ENCODE measurements around the gene MRPS14. TPM values are rescaled to one million over a fixed set of nuclear protein-coding genes. Genes with fewer than 3 reads are reported as not detected.
A peak's percentile ranks its signal among the peaks of the same experiment; 100 is the strongest.

Gene MRPS14
- total and polyA plus RNA-seq, 2 donors (not counting 1 experiment from before 2014, with no cell fraction given) = 9.1 to 29.4 TPM

DNA sequence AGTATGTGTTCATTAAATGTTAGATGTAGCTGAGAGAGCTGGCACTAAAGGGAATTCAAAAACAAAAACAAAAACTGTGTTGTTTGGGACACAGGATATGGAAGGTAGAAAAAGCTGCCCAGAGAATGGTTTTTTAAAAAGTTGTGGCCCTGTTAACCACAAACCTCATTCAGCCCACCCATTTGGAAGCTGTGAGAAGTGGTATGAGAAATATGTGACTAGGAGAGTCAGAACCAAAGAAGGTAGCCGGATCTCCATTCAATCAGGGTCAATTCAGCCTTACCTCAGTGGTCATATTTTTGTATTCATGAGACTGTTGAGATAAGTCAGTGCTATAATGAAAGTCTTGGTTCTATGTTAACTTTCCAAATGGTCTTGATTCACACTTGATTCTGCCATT is 53.2 kb downstream of the MRPS14 start:
- Mint-ChIP-seq H3K4me1 (peaks cover 47% of the 10 kb centered on the region), H3K27ac (no peak overlapping the region), H3K9me3 (ENCODE audit: insufficient read depth) (no peaks in the 10 kb centered on the region), H3K4me3 (no peak overlapping the region), H3K27me3 (no peaks in the 10 kb centered on the region)
- Histone ChIP-seq H3K4me2 (replicated peaks; ENCODE audit: low read depth, low read length, poor library complexity, severe bottlenecking) (no peak overlapping the region), H3K9ac (ENCODE audit: low read length) (no peak overlapping the region), H3K9me3 (ENCODE audit: control extremely low read depth in 1 of 3, control insufficient read depth in 2 of 3, insufficient read depth in 1 of 3, low read length in 2 of 3) (no peaks in the 10 kb centered on the region), H3K27ac (ENCODE audit: low read length in 2 of 2) (no peak overlapping the region), H3K4me3 (ENCODE audit: control extremely low read depth in 1 of 5, extremely low read depth in 1 of 5, insufficient read depth in 1 of 5, low read depth in 2 of 5, low read length in 4 of 5) (no peak overlapping the region), H3K79me2 (ENCODE audit: control insufficient read depth, insufficient read depth, low read length) (no peaks in the 10 kb centered on the region), H4K20me1 (ENCODE audit: control insufficient read depth, insufficient read depth, low read length, poor library complexity, severe bottlenecking) (no peaks in the 10 kb centered on the region), H3K36me3 (replicated peaks in 1 of 2; ENCODE audit: control extremely low read depth in 1 of 2, control insufficient read depth in 1 of 2, extremely low read depth in 1 of 2, insufficient read depth in 2 of 2, low read length in 1 of 2) (peaks cover 0 to 23% of the 10 kb centered on the region in 2 experiments), H3K27me3 (replicated peaks in 1 of 4; ENCODE audit: control extremely low read depth in 1 of 4, control insufficient read depth in 3 of 4, insufficient read depth in 4 of 4, low read length in 3 of 4) (no peaks in the 10 kb centered on the region), H2AFZ (ENCODE audit: insufficient read depth, low read depth, low read length, poor library complexity, severe bottlenecking) (no peak overlapping the region), H3K4me1 (ENCODE audit: control insufficient read depth in 2 of 2, insufficient read depth in 2 of 2, low read length in 2 of 2) (peaks cover 37 to 43% of the 10 kb centered on the region in 2 donors)
- intact Hi-C loops (cut with micrococcal nuclease) = loop anchor here (2.0 to 5.0 kb wide), 3 partner anchors 15 to 173 kb away; partner anchors contain the start of gene CACYBP
- POLR2A ChIA-PET = no interaction called here
- TF ChIP-seq, protein P1, sequence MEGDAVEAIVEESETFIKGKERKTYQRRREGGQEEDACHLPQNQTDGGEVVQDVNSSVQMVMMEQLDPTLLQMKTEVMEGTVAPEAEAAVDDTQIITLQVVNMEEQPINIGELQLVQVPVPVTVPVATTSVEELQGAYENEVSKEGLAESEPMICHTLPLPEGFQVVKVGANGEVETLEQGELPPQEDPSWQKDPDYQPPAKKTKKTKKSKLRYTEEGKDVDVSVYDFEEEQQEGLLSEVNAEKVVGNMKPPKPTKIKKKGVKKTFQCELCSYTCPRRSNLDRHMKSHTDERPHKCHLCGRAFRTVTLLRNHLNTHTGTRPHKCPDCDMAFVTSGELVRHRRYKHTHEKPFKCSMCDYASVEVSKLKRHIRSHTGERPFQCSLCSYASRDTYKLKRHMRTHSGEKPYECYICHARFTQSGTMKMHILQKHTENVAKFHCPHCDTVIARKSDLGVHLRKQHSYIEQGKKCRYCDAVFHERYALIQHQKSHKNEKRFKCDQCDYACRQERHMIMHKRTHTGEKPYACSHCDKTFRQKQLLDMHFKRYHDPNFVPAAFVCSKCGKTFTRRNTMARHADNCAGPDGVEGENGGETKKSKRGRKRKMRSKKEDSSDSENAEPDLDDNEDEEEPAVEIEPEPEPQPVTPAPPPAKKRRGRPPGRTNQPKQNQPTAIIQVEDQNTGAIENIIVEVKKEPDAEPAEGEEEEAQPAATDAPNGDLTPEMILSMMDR (IDR thresholded peaks at IDR 0.05) = no peak
- TF ChIP-seq EZH2 (IDR thresholded peaks at IDR 0.05; ENCODE audit: borderline replicate concordance, insufficient read depth, low read depth, low read length, poor library complexity, severe bottlenecking) = no peak
- DNase-seq (no peak), ATAC-seq (ENCODE audit: low read depth) (no peak)
- WGBS (ENCODE audit: insufficient coverage) = no CpG with 5 or more reads among the region's 1 CpG
- CTCF ChIA-PET = interaction anchor here (1.0 to 1.1 kb wide), 2 partner anchors 13 to 15 kb away, joined by 3 to 6 read pairs; no protein-coding TSS in a partner anchor

DNA sequence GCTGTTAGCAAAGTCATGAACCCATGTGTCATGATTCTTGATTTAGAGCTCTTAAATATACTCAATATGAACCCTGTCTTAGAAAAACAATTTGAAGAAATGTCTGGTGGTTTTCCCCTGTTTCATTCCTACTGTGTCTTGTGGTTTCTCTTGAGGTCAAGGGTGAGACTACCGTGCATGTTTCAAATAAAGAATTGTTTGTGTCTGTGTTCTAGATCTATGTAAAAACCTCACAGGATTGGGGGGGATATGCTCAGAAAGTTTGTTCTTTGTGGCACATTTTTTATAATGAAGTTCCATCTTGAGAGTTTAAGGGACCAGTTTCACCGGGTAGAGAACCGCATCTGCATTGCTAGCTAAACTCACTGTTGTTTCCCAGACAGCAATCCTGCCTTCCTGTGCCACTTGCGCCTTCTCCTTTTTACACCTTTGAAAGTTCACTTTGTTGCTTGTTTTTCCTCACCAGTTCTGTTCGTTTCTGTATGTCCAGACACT is 54.4 kb downstream of the MRPS14 start:
- Mint-ChIP-seq H3K27me3 (no peaks in the 10 kb centered on the region), H3K9me3 (ENCODE audit: insufficient read depth) (no peaks in the 10 kb centered on the region), H3K27ac (peak overlapping the region; percentile 90), H3K4me1 (peaks cover 59% of the 10 kb centered on the region), H3K4me3 (peak overlapping the region; percentile 82)
- H3K27me3 ChIP-seq (replicated peaks in 1 of 4; ENCODE audit: control extremely low read depth in 1 of 4, control insufficient read depth in 3 of 4, insufficient read depth in 4 of 4, low read length in 3 of 4) = no peaks in the 10 kb centered on the region
- ATAC-seq (ENCODE audit: low read depth) (peak; percentile 58), DNase-seq (peak; percentile 41)
- intact Hi-C loops (cut with micrococcal nuclease) = loop anchor here (2.0 to 5.0 kb wide), 3 partner anchors 14 to 171 kb away; partner anchors contain the start of gene CACYBP
- H3K9me3 ChIP-seq (ENCODE audit: control extremely low read depth in 1 of 3, control insufficient read depth in 2 of 3, insufficient read depth in 1 of 3, low read length in 2 of 3) = no peaks in the 10 kb centered on the region
- CTCF ChIA-PET = interaction anchor here (0.9 to 1.4 kb wide), 5 partner anchors 8 to 169 kb away, joined by 3 to 10 read pairs (median 4); no protein-coding TSS in a partner anchor
- peak overlapping the region; percentile 16 for H3K9ac ChIP-seq (ENCODE audit: low read length)
- H3K36me3 ChIP-seq (replicated peaks in 1 of 2; ENCODE audit: control extremely low read depth in 1 of 2, control insufficient read depth in 1 of 2, extremely low read depth in 1 of 2, insufficient read depth in 2 of 2, low read length in 1 of 2) = peaks cover 0 to 16% of the 10 kb centered on the region in 2 experiments
- no peak overlapping the region for H2AFZ ChIP-seq (ENCODE audit: insufficient read depth, low read depth, low read length, poor library complexity, severe bottlenecking)
- 15% methylated on average over 3 of the region's 5 CpGs for WGBS (ENCODE audit: insufficient coverage)
- peak overlapping the region; percentile 49 for H3K4me2 ChIP-seq (replicated peaks; ENCODE audit: low read depth, low read length, poor library complexity, severe bottlenecking)
- H3K4me3 ChIP-seq (ENCODE audit: control extremely low read depth in 1 of 5, extremely low read depth in 1 of 5, insufficient read depth in 1 of 5, low read depth in 2 of 5, low read length in 4 of 5) = peak overlapping the region in 1 of 5 experiments; percentile 0
- H4K20me1 ChIP-seq (ENCODE audit: control insufficient read depth, insufficient read depth, low read length, poor library complexity, severe bottlenecking) = no peaks in the 10 kb centered on the region
- no peaks in the 10 kb centered on the region for H3K79me2 ChIP-seq (ENCODE audit: control insufficient read depth, insufficient read depth, low read length)
- peak overlapping the region; percentile 38 to 63 for H3K27ac ChIP-seq (ENCODE audit: low read length in 2 of 2)
- POLR2A ChIA-PET = interaction anchor here (0.7 to 1.5 kb wide), 5 partner anchors 10 to 169 kb away, joined by 4 to 10 read pairs (median 5); partner anchors contain the start of gene CACYBP
- TF ChIP-seq, protein P1 (IDR thresholded peaks at IDR 0.05) = no peak
- TF ChIP-seq EZH2 (IDR thresholded peaks at IDR 0.05; ENCODE audit: borderline replicate concordance, insufficient read depth, low read depth, low read length, poor library complexity, severe bottlenecking) = no peak
- H3K4me1 ChIP-seq (ENCODE audit: control insufficient read depth in 2 of 2, insufficient read depth in 2 of 2, low read length in 2 of 2) = peaks cover 47 to 55% of the 10 kb centered on the region in 2 donors

Measured in B cell (primary cell).